ENCODE measurements around the gene TMEM126A.
"Not testable (repeated sequence)": the region's sequence is repeated elsewhere in the genome, so short reads cannot be mapped to it uniquely, and the experiment has no call there.

The TMEM126A gene

DNA sequence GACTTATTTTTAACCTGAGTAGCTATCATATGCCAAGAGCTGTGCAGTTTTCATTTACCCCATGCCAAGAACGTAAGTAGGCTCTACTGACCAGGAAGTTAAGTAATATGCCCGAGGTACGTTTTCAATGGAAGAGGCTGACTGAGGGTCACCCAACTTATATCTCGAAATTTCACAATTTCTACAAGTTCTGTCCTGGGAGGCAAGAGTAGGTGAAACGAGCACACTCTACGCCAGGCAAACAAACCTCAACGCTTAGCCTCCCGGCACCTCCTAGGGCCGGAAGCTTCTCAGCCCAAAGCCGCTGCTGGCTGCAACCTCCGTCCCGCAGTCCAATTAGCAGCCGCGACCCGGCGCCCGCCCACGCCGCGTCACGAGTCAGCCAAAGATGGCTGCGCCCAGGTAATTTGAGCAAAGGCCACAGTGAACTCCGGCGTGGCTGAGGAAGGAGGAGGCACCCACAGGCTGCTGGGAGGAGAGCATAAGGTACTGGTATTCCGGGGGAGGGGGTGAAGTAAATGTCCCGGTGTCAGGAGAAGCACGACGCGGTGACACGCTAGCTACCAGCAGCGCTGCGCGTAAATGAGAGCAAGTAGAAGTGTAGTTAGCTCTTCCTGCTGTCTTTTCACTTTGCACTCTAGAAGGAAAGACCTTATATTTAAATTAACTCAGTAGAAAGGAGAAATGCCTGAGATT lies at the start of gene TMEM126A:
Gene TMEM126A, plus strand, starts transcription at position 364 of the 696 bp plus-strand sequence. CDS start 2,289 bp downstream, outside the sequence.
- in situ Hi-C loops (cut with MboI; ENCODE audit: low sequenced_read_pairs), result no loop called here

DNA sequence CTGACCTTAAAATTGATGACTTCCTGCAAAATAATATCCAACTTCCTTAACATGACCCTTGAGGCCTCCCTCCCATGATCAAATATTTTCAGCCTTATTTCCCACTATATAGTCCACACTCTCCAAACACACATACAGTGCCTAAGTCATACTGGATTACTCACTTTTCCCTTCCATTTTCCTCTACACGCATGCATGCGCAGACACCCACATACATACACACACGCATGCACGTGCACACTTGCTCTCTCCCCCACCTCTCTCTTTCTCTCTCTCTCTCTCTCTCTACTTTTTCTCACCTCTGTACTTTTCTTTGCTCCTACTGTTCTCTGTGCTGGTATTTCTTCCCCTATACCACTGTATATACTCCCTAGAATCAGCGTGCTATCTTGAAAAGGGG lies 48.7 kb upstream of the TMEM126A start:
- in situ Hi-C loops (cut with MboI; ENCODE audit: low sequenced_read_pairs), result no loop called here

DNA sequence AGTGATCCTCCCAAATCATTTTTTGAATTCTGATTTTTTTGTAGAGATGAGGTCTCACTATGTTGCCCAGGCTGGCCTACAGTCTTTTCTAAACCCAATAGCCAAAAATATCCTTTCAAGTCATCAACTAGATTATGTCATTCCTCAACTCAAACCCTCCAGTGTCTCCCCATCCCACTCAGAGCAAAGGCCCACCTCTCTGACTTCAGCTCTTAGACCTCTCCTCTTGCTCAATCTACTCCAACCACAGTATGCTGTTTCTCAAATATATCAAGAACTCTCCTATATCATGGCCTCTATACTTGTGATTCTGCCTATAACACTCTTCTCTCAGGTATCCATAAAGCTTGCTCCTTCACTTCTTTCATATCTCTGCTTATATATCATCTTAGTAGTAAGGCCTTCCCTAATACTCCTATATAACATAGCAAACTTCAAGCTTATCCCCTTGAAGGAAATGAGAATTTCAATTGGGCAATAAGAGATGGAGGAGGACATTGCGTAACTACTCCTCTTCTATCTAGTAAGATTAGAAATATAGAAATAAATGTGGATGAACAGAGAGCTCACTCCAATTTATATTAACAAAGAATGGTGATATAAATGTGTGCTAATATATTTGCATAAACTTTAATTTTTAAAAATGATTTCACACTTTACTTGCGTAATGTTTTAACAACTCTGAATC lies 45.1 kb upstream of the TMEM126A start:
- in situ Hi-C loops (cut with MboI; ENCODE audit: low sequenced_read_pairs), result no loop called here

DNA sequence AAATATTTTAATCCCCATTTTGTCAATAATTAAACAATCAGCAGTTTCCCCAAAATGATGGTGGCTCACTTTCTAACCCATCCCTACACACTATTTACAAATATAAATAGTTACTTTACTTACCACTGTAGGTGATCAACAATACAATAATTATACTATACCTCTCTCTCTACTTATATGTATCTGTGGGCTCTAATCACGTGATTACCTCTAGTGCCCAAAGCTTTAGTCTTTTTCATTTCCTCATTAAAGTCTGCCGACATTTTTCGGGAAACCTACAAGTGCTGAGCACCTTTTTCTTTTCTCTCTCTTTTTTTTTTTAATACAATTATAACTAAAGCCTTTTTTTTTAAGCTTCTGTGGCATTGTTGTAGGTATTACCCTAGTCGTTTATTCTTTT lies 44.5 kb upstream of the TMEM126A start:
- in situ Hi-C loops (cut with MboI; ENCODE audit: low sequenced_read_pairs), result no loop called here

DNA sequence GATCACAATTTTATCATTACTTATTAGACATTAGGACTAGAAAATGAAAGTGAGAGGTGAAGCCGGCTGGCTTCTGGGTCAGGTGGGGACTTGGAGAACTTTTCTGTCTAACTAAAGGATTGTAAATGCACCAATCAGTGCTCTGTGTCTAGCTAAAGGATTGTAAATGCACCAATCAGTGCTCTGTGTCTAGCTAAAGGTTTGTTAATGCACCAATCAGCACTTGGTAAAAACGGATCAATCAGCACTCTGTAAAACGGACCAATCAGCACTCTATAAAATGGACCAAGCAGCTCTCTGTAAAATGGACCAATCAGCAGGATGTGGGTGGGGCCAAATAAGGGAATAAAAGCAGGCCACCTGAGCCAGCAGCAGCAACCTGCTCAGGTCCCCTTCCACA lies 41.5 kb upstream of the TMEM126A start:
- in situ Hi-C loops (cut with MboI; ENCODE audit: low sequenced_read_pairs), result not testable (repeated sequence)

DNA sequence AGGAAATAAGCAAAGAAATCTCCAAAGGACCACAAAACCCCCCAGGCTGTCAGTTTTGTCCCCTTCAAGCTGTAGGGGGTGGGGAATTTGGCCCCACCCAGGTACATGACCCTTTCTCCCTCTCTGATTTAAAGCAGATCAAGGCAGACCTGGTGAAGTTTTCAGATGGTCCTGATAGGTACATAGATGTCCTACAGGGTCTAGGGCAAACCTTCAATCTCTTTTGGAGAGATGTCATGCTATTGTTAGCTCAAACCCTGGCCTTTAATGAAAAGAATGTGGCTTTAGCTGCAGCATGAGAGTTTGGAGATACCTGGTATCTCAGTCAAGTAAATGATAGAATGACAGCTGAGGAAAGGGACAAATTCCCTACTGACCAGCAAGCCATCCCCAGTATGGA lies 39.1 kb upstream of the TMEM126A start:
- in situ Hi-C loops (cut with MboI; ENCODE audit: low sequenced_read_pairs), result not testable (repeated sequence)

DNA sequence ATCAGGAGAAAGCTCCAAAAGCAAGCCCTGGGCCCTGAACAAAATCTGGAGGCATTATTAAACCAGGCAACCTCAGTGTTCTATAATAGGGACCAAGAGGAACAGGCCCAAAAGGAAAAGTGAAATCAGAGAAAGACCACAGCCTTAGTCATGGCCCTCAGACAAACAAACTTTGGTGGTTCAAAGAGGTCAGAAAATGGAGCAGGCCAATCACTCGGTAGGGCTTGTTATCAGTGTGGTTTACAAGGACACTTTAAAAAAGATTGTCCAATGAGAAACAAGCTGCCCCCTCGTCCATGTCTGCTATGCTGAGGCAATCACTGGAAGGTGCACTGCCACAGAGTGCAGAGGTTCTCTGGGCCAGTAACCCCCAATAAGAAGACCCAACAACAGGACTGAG lies 38.5 kb upstream of the TMEM126A start:
- in situ Hi-C loops (cut with MboI; ENCODE audit: low sequenced_read_pairs), result not testable (repeated sequence)

DNA sequence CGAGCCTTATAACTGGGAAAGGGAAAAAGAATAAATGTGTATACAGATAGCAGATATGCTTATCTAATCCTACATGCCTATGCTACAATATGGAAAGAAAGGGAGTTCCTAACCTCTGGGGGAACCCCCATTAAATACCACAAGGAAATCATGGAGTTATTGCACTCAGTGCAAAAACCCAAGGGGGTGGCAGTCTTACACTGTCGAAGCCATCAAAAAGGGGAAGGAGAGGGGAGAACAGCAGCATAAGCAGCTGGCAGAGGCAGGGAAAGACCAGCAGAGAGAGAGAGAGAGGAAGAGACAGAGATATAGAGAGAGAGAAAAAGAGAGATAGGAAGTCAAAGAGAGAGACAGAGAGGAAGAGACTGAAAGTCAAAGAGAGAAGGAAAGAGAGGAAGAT lies 36.1 kb upstream of the TMEM126A start:
- in situ Hi-C loops (cut with MboI; ENCODE audit: low sequenced_read_pairs), result not testable (repeated sequence)

DNA sequence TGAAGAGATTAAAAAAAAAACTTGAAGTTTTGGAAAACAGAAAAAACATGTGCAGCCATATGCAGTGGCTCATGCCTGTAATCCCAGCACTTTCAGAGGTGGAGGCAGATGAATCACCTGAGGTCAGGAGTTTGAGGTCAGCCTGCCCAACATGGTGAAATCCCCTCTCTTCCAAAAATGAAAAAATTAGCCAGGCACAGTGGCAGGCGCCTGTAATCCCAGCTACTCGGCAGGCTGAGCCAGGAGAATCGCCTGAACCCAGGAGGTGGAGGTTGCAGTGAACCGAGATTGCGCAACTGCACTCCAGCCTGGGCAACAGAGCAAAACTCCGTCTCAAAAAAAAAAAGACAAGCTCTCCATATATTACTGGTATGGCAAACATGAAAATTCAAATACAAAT lies 28.3 kb upstream of the TMEM126A start:
- in situ Hi-C loops (cut with MboI; ENCODE audit: low sequenced_read_pairs), result no loop called here

DNA sequence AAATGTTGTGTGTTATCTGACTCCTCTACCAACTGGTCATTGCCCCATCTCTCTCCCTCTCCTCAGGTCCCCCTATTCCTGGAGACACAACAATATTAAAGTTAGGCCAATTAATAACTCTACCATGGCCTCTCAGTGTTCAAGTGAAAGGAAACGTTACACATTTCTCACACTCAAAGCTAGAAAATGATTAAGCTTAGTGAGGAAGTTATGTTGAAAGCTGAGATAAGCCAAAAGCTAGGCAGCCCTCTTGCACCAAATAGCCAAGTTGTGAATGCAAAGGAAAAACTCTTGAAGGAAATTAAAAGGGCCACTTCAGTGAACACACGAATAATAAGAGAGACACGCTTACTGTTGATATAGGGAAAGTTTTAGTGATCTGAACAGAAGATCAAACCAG lies 27.5 kb upstream of the TMEM126A start:
- in situ Hi-C loops (cut with MboI; ENCODE audit: low sequenced_read_pairs), result no loop called here

DNA sequence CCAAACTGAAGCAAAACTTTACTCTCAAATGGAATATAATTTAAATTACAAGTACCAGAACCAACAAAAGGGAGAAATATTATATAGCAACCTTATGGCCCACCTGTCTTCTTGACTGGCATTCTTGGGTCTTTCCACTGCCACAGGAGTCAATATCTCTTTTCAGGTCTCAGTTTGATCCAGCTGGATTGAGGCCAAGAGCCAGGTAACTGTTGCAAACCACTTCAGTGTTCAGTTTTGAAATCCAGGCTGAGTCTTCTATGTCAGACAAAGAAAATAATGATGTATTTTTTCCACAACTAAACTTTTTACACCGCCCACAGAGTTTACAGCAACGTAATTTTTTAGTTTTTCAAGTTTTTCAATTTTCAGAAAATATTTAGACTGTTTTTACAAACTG lies 21.3 kb upstream of the TMEM126A start:
- in situ Hi-C loops (cut with MboI; ENCODE audit: low sequenced_read_pairs), result no loop called here

DNA sequence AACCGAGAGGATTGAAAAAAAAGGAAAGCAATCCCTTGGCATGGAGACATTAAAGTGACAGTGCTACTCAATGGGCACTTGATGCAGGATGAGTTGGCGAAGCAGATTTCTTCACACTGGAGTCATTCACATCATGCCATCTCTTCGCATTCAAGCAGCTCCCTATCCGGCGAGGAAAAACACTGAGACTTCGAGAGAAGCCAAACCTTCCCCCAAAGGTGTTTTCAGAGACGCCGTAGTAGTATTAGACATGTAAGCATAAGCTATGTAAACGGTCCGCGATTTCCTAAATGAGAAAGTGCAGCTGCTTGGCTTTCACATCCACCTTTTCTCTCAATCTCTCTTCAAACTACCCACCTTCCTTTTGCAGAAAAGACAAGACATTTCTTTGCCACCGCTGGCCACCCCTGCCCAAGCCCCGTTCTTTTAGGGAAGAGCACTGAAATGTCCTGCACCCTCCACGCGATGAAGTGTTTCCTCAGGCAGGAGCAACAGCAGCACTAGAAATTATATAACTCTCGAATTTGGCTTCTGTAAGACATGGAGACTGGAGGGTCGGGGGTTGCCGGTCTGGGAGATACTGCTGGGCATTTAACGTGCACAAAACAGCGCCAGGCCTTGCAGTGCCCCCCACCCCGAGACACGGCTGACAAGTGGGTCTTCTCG lies 20.3 kb upstream of the TMEM126A start, which contains the start of gene DLG2:
Gene DLG2, minus strand, starts transcription at position 13 of the 666 bp plus-strand sequence.
- in situ Hi-C loops (cut with MboI; ENCODE audit: low sequenced_read_pairs), result no loop called here

DNA sequence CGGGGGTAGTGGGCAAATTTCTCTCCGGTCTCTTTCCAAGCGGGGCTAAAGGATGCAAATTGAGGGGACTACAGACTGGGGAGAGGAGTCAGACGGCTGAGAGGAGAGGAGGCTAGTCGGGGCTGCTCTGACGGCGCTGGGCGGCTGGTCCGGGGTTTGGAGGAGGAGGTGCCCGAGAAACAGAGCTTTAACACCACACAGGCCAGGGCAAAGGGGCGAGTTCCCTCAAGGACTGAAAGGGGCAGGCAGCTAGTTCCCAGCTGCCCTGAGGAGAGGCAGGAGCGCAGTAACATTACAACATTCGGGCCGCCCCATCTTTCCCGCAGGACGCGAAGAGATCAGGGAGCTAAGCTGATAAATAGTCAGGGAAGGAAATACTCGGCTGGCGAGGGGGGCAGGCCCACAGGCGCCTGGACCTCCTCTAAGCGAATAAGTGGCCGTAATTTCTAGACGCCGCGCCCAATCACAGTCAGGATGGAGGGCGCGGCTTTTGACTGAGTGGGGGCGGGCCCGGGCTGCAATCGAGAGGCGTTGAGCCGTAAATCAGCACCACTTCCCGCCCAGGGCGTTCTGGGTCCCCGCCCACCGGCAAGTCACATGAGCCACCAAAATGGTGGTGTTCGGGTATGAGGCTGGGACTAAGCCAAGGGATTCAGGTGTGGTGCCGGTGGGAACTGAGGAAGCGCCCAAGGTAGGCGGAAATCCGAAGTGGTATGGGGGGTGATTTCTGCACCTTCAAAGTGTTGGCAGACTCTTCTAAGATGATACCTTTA lies 19.6 kb upstream of the TMEM126A start, which contains the start of gene TMEM126B:
Gene TMEM126B, plus strand, starts transcription at position 596 of the 773 bp plus-strand sequence. Its CDS starts 15 bp downstream, at position 611.
- in situ Hi-C loops (cut with MboI; ENCODE audit: low sequenced_read_pairs), result no loop called here

DNA sequence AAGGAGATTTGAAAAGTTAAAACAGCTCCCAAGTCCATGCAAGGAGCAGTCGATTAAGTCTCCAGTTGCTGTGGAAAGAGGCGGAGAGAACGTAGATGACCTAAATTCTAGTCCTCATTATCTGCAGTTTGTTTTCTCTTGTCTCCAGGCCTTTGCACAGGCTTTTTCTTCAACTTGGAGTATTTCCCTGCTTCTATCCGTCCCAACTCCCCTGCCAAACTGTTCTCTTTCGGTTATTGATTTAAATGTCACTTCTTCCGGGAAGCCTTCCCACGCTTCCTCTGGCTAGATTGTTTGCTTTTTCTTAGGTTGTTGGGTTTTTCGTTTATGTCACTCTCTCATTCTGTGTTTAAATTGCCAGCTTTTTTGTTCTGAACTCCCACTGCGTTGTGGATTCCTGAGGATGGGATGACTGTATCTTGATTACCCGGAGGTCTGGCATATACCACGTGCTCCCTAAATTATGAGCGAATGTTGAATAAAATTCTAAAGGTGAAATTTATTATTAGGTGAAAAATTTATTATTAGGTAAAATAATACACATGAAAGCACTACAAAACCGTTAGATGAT lies 18.9 kb upstream of the TMEM126A start:
- in situ Hi-C loops (cut with MboI; ENCODE audit: low sequenced_read_pairs), result no loop called here

DNA sequence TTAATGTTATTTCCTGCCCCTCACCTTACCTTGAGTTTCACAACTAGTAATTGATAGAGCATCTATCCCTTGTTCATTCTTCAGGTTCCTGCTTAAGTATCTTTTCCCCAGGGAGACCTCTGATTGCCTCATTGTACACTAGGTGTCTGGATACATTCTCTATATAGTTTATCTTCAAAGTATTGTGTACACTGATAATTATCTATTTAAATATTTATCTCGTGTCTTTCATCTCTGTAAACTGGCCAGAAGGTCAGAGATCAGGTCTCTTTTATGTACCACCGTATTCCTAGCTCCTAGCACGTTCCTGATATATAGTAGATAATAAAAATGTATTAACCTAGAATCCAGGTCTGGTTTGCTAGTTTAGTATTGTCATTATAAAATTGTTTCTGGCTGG lies 13.0 kb upstream of the TMEM126A start:
- in situ Hi-C loops (cut with MboI; ENCODE audit: low sequenced_read_pairs), result no loop called here

DNA sequence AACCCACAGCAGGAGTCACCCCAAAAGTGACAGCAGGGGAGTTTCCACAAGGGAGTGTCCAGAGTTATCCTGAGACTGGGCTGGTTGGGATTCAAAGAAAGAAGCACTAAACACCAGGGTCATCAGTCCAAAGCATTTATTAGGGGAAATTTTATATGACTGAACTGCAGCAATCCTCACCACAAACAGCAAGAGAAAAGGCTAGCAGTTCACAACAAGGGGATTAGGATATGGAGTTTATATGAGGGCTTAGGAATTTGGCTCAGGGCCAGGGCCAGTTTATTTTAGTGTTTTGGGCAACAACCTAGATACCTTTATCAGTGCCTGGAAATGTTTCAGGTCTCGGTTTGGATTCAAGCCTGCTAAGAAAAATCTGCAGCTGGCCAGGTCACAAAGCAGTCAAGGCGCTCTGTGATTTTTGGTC lies 4.6 kb upstream of the TMEM126A start:
- in situ Hi-C loops (cut with MboI; ENCODE audit: low sequenced_read_pairs), result no loop called here

DNA sequence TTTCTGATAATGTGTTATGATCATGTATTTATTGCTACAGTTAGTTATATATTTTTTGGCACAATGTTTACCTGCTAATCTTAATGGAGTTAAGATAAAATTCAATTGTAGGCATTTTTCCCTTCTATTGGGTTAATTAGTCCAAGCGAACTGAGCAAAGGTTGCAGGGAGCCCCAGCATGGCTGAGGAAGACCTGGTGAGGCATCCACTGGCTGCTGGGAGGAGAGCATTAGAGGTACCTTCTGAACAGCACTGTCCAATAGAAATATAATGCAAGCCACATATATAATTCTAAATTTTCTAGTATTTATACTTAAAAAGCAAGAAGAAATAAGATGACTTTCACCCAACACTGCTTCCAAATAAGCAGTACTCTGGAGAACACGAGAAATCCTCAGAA lies 689 bp upstream of the TMEM126A start:
- in situ Hi-C loops (cut with MboI; ENCODE audit: low sequenced_read_pairs), result no loop called here

DNA sequence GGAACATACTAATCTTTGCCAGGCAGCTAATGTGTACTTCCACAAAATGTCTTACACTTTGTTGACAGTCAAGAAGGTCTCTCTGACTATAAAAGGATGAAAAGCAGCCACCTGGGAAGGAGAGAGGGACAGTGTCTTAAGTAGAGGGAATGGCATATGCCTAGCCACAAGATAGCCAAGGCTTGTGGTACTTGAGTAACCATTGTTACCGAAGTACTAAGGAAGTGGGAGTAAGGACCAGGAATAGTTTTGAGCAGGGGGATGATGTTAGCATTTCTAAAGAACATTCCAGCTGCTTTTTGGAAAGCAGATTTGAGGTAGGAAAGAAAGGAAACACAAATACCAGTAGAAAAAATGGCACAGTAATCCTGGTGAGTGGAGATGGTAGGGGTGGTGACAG lies 3.4 kb downstream of the TMEM126A start:
- in situ Hi-C loops (cut with MboI; ENCODE audit: low sequenced_read_pairs), result no loop called here

DNA sequence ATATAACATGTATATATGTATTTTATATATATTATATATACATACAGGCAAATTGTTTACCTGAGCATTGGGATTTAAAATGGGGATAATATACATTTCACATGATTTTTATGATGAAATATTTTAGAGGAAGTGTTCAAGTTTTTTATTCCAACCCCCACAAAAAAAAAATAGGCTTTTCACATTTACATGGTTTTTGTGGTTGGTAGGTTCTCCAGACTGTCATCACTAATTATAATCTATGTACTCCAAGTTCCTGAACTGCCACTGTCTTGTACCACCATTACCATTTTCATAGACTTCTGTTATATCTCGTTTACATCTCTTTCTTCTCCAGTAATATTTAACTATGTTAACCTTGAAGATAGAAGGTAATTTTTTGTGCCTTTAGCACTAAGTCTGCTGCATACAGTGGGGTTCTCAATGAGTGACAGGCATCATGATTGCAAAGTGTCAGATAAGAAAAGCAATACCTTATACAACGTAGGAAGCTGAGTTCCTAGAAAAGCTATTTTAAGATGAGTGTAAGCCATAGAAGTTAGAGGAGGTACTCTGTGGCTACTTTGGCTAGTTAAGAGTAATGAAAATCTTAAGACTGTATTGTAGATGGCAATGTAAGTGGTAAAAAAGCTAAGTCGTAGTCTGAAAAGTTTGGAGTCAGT lies 5.2 kb downstream of the TMEM126A start:
- in situ Hi-C loops (cut with MboI; ENCODE audit: low sequenced_read_pairs), result no loop called here

DNA sequence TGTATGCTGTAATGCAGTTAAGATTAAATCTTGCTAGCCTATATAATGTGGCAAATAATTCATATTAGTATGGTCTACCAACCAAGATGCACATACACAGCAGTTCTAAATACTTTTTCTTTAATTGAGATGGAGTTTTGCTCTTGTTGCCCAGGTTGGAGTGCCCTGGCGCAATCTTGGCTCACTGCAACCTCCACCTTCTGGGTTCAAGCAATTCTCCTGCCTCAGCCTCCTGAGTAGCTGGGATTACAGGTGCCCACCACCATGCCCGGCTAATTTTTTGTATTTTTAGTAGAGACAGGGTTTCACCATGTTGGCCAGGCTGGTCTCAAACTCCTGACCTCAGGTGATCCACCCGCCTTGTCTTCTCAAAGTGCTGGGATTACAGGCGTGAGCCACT lies 6.6 kb downstream of the TMEM126A start:
- in situ Hi-C loops (cut with MboI; ENCODE audit: low sequenced_read_pairs), result not testable (repeated sequence)

Data from hTERT RPE-1 (cell line).